Esophagus muscularis mucosa (tissue), 4 donors: Measurements from ENCODE around the gene SAA4. TPM values are rescaled to one million over a fixed set of nuclear protein-coding genes. Genes with fewer than 3 reads are reported as not detected.

Experiments
- DNase-seq: peaks from one replicate; pipeline ENCODE4 v3.0.0-alpha.2; 2017; ENCODE audit errors: extremely low spot score
- H3K27ac ChIP-seq, 4 donors: fragments of 200-600 bp; sonication (generic); replicated peaks in 1 of 4; 1 replicate in 3 of 4; 2 replicates in 1 of 4; pipeline ENCODE4 v1.5.1; 2016 to 2019; ENCODE audit warnings: mild to moderate bottlenecking in 1 of 4
- H3K27me3 ChIP-seq, 4 donors: fragments of 200-600 bp; sonication (generic); one replicate each; pipeline versions ENCODE4 v1.5.1 to v1.6.0; 2016 to 2019
- H3K36me3 ChIP-seq, 4 donors: fragments of 200-600 bp; sonication (generic); one replicate each; pipeline ENCODE4 v1.5.1; 2016 to 2019
- H3K4me1 ChIP-seq, 4 donors: fragments of 200-600 bp; sonication (generic); one replicate each; pipeline ENCODE4 v1.5.1; 2016 to 2019
- H3K4me3 ChIP-seq, 4 donors: fragments of 200-600 bp; sonication (generic); 1 replicate in 2 of 4; 2 replicates in 2 of 4; pipeline ENCODE4 v1.5.1; 2016 to 2019; ENCODE audit warnings: mild to moderate bottlenecking in 4 of 4, moderate library complexity in 1 of 4
- H3K9me3 ChIP-seq, 4 donors: fragments of 200-600 bp; sonication (generic); 1 replicate in 3 of 4; 2 replicates in 1 of 4; pipeline ENCODE4 v1.5.1; 2016 to 2019
- EP300 ChIP-seq: sonication (generic); formaldehyde crosslinking; IDR thresholded peaks from one replicate; pipeline ENCODE4 v1.6.1; 2017; ENCODE audit warnings: antibody characterized with exemption
- POLR2A ChIP-seq: fragments of 450-650 bp; IDR thresholded peaks from one replicate; pipeline ENCODE4 v1.6.1; 2017; ENCODE audit warnings: antibody characterized with exemption, moderate library complexity, mild to moderate bottlenecking, low read depth
- POLR2AphosphoS5 ChIP-seq, 2 donors: sonication (generic); formaldehyde crosslinking; IDR thresholded peaks; one replicate each; pipeline ENCODE4 v1.6.1; 2017; ENCODE audit warnings: antibody characterized with exemption in 2 of 2
- WGBS: methylation state at CpG from one replicate; pipeline ENCODE4 v1.1.5; 2018; 5-methylcytosine and 5-hydroxymethylcytosine counted together
- intact Hi-C: fragments of 100-400 bp; cut with DNase I; formaldehyde crosslinking; loops from one replicate; pipeline ENCODE4 v1.15.1; 2023
- total RNA-seq, 4 donors: library from RNA; depleted of rRNA; stranded (reverse); fragments of >200 nt; gene quantifications; one replicate each; pipeline versions ENCODE4 v1.1.0 to v1.2.1, GENCODE V29; 2016
- TF ChIP-seq, protein P1 (sequence below), 3 experiments: fragments of 200-600 bp in 2 of 3; fragments of 450-650 bp in 1 of 3; sonication (generic) in 2 of 3; IDR thresholded peaks; one replicate each; pipeline ENCODE4 v1.5.1; 2017 to 2019; ENCODE audit warnings: antibody characterized with exemption in 3 of 3, mild to moderate bottlenecking in 2 of 3, moderate library complexity in 1 of 3

SAA4 gene, protein sequence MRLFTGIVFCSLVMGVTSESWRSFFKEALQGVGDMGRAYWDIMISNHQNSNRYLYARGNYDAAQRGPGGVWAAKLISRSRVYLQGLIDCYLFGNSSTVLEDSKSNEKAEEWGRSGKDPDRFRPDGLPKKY
- total RNA-seq = not detected

DNA sequence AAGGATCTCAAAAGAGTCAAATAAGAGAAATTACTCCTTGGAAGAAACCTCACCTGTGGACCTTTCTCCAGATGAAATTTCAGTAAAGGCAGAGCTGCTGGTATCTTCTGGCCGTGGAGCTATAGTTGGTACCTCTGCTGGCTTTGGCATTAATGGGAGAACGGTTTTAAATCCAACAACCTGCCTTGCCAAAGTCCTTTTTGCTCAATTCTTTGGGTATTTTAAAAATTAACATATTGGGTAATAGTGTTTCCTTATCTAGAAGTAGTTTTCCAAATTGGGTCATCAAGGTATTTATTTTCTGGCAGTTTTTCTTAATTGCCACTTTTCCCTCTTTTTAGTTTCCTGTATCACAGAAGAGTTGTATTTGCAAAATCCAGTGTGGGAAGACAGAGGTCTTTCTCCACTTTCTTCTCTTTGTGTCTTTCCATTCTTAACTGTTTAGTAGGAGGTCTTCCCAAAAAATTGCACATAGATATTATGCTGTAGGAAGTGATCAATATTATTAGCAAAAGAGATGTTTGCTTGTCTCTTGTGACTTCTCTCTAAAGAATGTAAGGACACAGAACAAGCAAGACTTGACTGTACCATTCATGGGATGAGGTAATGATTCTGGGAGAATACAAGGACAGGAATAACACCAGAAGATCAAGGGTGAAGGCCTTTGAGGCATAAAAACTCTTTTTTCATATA lies at the start of gene SAA4:
SAA4 (minus strand) TSS at position 139 of the 693 bp plus-strand sequence. CDS start 876 bp downstream, outside the sequence.
- Histone ChIP-seq H3K27me3 (no peaks in the 10 kb centered on the region), H3K27ac (no peak within 1 kb of the TSS), H3K9me3 (no peaks in the 10 kb centered on the region), H3K36me3 (no peaks in the 10 kb centered on the region), H3K4me1 (no peaks in the 10 kb centered on the region), H3K4me3 (no peak within 1 kb of the TSS)
- 72% methylated on average over 2 of the region's 2 CpGs for WGBS
- DNase-seq = no peak
- TF ChIP-seq POLR2A = no peak
- intact Hi-C loops = no loop called here

DNA sequence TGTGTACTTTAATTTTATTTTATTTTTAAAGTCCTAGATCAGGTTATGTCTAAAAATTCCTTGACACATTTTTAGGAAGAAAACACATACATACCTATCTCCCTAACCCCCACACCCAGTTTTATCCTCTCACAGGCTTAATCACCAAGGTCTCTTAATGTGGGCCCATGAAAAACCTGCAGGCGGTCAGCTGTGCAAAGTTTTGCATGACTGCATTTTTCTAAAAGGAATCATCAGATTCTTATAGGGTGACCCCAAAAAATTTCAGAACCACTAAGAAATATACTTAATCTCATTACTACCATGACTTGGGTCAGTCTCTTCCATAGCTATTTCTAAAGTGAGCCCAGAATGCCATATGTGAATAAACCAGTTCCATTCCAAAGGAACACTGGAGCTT lies 49.2 kb upstream of the SAA4 start:
- H3K4me3 ChIP-seq = no peak overlapping the region
- no peak for DNase-seq
- WGBS = 100% methylated on average over 1 of the region's 1 CpG
- no peak overlapping the region for H3K27ac ChIP-seq
- no peaks in the 10 kb centered on the region for H3K4me1 ChIP-seq
- no peaks in the 10 kb centered on the region for H3K9me3 ChIP-seq
- intact Hi-C loops = no loop called here
- no peak for TF ChIP-seq POLR2A
- no peak for TF ChIP-seq POLR2AphosphoS5 (IDR thresholded peaks at IDR 0.05)
- no peak for TF ChIP-seq EP300
- TF ChIP-seq, protein P1, sequence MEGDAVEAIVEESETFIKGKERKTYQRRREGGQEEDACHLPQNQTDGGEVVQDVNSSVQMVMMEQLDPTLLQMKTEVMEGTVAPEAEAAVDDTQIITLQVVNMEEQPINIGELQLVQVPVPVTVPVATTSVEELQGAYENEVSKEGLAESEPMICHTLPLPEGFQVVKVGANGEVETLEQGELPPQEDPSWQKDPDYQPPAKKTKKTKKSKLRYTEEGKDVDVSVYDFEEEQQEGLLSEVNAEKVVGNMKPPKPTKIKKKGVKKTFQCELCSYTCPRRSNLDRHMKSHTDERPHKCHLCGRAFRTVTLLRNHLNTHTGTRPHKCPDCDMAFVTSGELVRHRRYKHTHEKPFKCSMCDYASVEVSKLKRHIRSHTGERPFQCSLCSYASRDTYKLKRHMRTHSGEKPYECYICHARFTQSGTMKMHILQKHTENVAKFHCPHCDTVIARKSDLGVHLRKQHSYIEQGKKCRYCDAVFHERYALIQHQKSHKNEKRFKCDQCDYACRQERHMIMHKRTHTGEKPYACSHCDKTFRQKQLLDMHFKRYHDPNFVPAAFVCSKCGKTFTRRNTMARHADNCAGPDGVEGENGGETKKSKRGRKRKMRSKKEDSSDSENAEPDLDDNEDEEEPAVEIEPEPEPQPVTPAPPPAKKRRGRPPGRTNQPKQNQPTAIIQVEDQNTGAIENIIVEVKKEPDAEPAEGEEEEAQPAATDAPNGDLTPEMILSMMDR (IDR thresholded peaks at IDR 0.05) = no peak
- peaks cover 59 to 92% (median 80%) of the 10 kb centered on the region in 4 donors for H3K36me3 ChIP-seq
- H3K27me3 ChIP-seq = no peaks in the 10 kb centered on the region

DNA sequence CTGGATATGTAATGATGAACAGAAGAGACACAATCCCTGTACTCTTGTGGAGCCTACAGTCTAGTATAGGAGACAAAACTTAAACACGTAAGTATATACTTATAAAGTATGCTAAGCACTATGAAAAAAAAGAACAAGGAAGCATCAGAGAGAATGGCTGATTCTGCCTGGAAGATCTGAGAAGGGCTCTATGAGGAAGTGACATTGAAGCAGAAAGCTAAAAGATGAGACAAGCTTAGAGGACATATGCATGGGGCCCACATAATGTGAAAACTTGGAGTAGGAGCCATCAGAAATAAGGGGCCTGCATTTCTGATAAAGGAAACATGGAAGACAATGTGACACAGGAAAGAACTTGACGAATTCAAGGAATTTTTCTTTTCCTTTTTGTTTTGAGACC lies 46.0 kb upstream of the SAA4 start:
- H3K36me3 ChIP-seq = peaks cover 48 to 90% (median 75%) of the 10 kb centered on the region in 4 donors
- no peaks in the 10 kb centered on the region for H3K9me3 ChIP-seq
- no peak overlapping the region for H3K4me3 ChIP-seq
- no peaks in the 10 kb centered on the region for H3K27me3 ChIP-seq
- no peak for DNase-seq
- no peaks in the 10 kb centered on the region for H3K4me1 ChIP-seq
- TF ChIP-seq POLR2AphosphoS5 (IDR thresholded peaks at IDR 0.05) (no peak), EP300 (no peak), POLR2A (no peak)
- TF ChIP-seq, protein P1 (IDR thresholded peaks at IDR 0.05) = no peak
- WGBS = 91% methylated on average over 2 of the region's 2 CpGs
- intact Hi-C loops = no loop called here
- H3K27ac ChIP-seq = no peak overlapping the region

DNA sequence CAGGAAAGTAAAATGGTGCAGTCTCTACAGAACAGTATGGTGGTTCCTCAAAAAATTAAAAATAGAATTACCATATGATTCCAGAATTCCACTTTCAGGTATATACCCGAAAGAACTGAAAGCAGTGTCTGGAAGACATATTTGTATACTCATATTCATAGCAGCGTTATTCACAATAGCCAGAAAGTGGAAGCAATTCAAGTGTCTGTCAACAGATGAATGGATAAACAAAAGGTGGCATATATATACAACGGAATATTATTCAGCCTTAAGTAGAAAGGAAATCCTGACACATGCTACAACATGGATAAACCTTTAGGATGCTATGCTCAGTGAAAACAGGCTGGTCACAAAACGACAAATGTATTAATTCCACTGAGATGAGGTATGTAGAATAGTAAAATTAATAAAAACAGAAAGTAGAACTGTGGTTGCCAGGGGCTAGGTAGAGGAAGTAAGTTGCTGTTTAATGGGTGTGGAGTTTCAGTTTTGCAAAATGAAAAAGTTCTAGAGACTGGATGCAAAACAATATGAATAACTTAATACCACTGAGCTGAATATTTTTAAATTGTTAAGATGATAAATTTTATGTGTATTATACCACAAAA lies 43.9 kb upstream of the SAA4 start:
- 72% methylated on average over 4 of the region's 4 CpGs for WGBS
- no peaks in the 10 kb centered on the region for H3K4me1 ChIP-seq
- peaks cover 28 to 69% (median 58%) of the 10 kb centered on the region in 4 donors for H3K36me3 ChIP-seq
- no peaks in the 10 kb centered on the region for H3K27me3 ChIP-seq
- DNase-seq = no peak
- no peak overlapping the region for H3K27ac ChIP-seq
- intact Hi-C loops = no loop called here
- TF ChIP-seq POLR2AphosphoS5 (IDR thresholded peaks at IDR 0.05) = no peak
- TF ChIP-seq, protein P1 (IDR thresholded peaks at IDR 0.05) = no peak
- TF ChIP-seq POLR2A = no peak
- no peaks in the 10 kb centered on the region for H3K9me3 ChIP-seq
- H3K4me3 ChIP-seq = no peak overlapping the region

DNA sequence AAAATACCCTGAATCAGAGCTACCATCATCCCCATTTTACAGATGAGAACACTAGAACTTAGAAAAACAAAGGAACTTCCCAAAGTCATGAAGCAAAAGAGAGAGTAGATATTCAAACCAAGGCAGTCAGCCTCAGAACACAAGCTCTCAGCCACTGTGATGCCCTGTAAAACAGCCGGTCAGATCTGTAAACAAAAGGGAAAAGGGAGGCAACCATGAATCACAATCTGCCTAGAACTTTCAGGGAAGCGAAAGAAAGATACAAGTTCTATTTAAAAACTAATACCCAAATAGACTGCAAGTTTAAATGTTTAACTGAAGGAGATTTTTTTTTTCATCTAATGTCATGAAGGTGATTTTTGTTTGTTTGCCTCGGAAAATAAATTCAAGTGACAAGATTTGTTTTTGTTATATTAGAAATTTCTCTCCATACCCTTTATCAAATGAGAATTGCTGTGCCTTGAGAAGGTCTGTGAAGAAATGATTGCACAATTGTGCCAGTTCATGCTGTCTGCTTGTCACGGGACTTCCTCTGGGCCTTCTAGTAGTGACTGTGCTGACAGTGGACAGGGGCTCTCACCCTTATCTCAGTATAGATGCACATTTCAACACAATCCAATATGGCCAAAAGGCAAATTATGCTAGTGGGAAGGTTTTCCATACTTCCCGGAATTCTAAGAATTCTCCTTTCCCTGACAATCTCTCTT lies 41.1 kb upstream of the SAA4 start:
- no peak for DNase-seq
- WGBS = 79% methylated on average over 5 of the region's 5 CpGs
- intact Hi-C loops = no loop called here

More for the DNA sequence above, 41.1 kb upstream of the SAA4 start:
- TF ChIP-seq POLR2AphosphoS5 (IDR thresholded peaks at IDR 0.05) = no peak
- TF ChIP-seq, protein P1 (IDR thresholded peaks at IDR 0.05) = no peak
- TF ChIP-seq POLR2A = no peak
- no peak for TF ChIP-seq EP300
- Histone ChIP-seq H3K27me3 (no peaks in the 10 kb centered on the region), H3K4me3 (no peak overlapping the region), H3K9me3 (no peaks in the 10 kb centered on the region), H3K36me3 (peaks cover 17 to 45% (median 38%) of the 10 kb centered on the region in 4 donors), H3K4me1 (no peaks in the 10 kb centered on the region), H3K27ac (no peak overlapping the region)
